ENCODE measurements around the gene U2AF1L4. TPM values are rescaled to one million over a fixed set of nuclear protein-coding genes. Genes with fewer than 3 reads are reported as not detected.

Gene U2AF1L4
- total and polyA plus RNA-seq, 2 of the 4 experiments (the other 2 are of a cell fraction), result 6.1 to 15.0 TPM

DNA sequence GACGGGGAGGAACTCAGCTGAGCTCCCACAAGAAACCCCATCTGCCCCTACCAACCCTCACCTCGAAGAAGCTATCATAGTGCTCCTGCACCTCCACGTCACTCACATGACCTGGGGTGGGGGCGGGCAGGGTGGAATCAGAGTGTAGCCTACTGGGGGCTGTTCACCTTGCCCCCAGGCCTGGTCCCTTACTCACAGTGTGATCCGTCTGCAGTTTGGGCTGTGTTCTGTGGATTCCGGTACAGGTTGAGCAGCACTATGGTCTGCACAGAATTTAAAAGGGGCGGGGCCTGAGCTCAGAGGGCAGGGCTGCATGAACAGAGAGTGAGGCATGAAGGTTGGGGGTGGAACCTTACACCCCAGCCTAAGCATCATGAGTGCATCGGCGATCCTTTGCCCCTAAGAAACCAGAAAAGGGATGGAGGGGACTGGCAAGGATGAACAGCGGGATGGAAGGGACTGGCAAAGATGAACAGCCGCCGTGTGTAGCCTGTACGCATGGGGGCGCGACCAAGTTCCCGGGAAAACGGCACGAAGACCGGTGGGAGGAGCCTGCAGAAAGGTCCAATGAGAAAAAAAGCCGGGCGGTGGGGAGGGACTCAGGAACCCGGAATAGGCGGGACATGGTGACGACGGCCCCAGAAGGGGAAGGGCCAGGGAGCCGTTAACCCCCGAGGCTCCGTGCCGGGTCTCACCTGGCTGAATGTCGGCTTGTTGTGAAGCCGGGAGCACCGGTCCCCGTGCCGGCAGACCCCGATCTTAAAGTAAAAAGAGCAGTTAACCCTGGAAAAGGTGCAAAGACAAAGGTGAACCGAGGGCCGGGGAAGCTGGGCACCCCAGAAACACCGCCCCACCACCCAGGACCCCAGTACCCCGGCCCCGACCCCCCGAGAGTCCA is 539 bp downstream of the U2AF1L4 start:
- ChIA-PET CTCF (interaction anchor here (1.0 to 1.4 kb wide), 2 partner anchors 75 to 186 kb away, joined by 3 to 4 read pairs; no protein-coding TSS in a partner anchor), POLR2A (ENCODE audit: unreplicated experiment) (no interaction called here)
- DNase-seq (peak; percentile 94), ATAC-seq (ENCODE audit: low read depth) (peak; percentile 70)
- no peak overlapping the region; the same call in 1 of the 2 replicates for H3K18ac ChIP-seq (ENCODE audit: low read depth, low read length)
- WGBS, 2 experiments (ENCODE audit: extremely low coverage in 2 of 2, insufficient read length in 1 of 2), result 0% methylated on average over 14 of the region's 41 CpGs; no CpG with 5 or more reads in 1 of the 2 experiments
- H3K9me1 ChIP-seq (ENCODE audit: insufficient read depth, low read length), result peaks cover 7% of the 10 kb centered on the region; the same call in 1 of the 2 replicates
- H3K4me3 ChIP-seq (ENCODE audit: insufficient read depth, low read depth, low read length), result peak overlapping the region; percentile 50
- peak overlapping the region; percentile 80 for H3K4ac ChIP-seq (ENCODE audit: low read depth, low read length)
- H4K8ac ChIP-seq (ENCODE audit: low read depth in 2 of 2, low read length in 2 of 2), result peak overlapping the region in 1 of 2 experiments; percentile 85; a peak in 1 of 4 replicates
- peak overlapping the region; percentile 72 for H2BK5ac ChIP-seq (ENCODE audit: low read depth, low read length, poor library complexity, severe bottlenecking)
- H3K4me2 ChIP-seq (ENCODE audit: low read depth, low read length), result peak overlapping the region; percentile 78
- in situ Hi-C loops (cut with MboI; ENCODE audit: low sequenced_read_pairs), result no loop called here
- no peak overlapping the region for H2BK120ac ChIP-seq (ENCODE audit: low read depth, low read length)
- no peaks in the 10 kb centered on the region for H3K9me3 ChIP-seq (ENCODE audit: control insufficient read depth, insufficient read depth, low read length)
- no peaks in the 10 kb centered on the region for H3K27me3 ChIP-seq (ENCODE audit: control insufficient read depth, insufficient read depth, low read length)
- H2BK20ac ChIP-seq (ENCODE audit: low read depth, low read length), result no peak overlapping the region
- H2AK5ac ChIP-seq (ENCODE audit: low read depth, low read length), result peak overlapping the region; percentile 77
- peak overlapping the region; percentile 97 for H2AFZ ChIP-seq (replicated peaks; ENCODE audit: low read length, poor library complexity)
- dilution Hi-C loops (cut with HindIII; ENCODE audit: low sequenced_read_pairs, unreplicated experiment), result no loop called here
- no peak overlapping the region for H4K5ac ChIP-seq (ENCODE audit: low read depth, low read length)
- peak overlapping the region; percentile 89 for H4K91ac ChIP-seq (ENCODE audit: insufficient read depth, low read depth, low read length)
- intact Hi-C loops (cut with micrococcal nuclease), result loop anchor here (2.0 kb wide), 2 partner anchors 28 to 76 kb away; no protein-coding TSS in a partner anchor
- TF ChIP-seq MAZ (IDR thresholded peaks at IDR 0.05; ENCODE audit: borderline replicate concordance, low read depth, low read length), result peak; percentile 65; the same call in 1 of the 2 replicates
- peak; percentile 52 for TF ChIP-seq SMC3 (IDR thresholded peaks at IDR 0.05; ENCODE audit: low read depth, low read length)
- no peak for TF ChIP-seq FOS (IDR thresholded peaks at IDR 0.05; ENCODE audit: low read depth, low read length)
- TF ChIP-seq, protein P1, sequence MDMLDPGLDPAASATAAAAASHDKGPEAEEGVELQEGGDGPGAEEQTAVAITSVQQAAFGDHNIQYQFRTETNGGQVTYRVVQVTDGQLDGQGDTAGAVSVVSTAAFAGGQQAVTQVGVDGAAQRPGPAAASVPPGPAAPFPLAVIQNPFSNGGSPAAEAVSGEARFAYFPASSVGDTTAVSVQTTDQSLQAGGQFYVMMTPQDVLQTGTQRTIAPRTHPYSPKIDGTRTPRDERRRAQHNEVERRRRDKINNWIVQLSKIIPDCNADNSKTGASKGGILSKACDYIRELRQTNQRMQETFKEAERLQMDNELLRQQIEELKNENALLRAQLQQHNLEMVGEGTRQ (IDR thresholded peaks at IDR 0.05; ENCODE audit: low read depth, low read length), result 0 out of 2 replicates have a peak, but pooled peaks have one; percentile 3
- TF ChIP-seq MXI1 (IDR thresholded peaks at IDR 0.05; ENCODE audit: borderline replicate concordance, low read depth, low read length), result peak; percentile 92; the same call in 1 of the 2 replicates
- 0 out of 2 replicates have a peak, but pooled peaks have one; percentile 80 for TF ChIP-seq CHD1 (IDR thresholded peaks at IDR 0.05; ENCODE audit: low read depth, low read length)
- peak; percentile 44 for TF ChIP-seq RAD21 (IDR thresholded peaks at IDR 0.05; ENCODE audit: low read length)
- TF ChIP-seq POLR2A (IDR thresholded peaks at IDR 0.05; ENCODE audit: low read depth, low read length), result peak; percentile 95
- TF ChIP-seq, protein P2, sequence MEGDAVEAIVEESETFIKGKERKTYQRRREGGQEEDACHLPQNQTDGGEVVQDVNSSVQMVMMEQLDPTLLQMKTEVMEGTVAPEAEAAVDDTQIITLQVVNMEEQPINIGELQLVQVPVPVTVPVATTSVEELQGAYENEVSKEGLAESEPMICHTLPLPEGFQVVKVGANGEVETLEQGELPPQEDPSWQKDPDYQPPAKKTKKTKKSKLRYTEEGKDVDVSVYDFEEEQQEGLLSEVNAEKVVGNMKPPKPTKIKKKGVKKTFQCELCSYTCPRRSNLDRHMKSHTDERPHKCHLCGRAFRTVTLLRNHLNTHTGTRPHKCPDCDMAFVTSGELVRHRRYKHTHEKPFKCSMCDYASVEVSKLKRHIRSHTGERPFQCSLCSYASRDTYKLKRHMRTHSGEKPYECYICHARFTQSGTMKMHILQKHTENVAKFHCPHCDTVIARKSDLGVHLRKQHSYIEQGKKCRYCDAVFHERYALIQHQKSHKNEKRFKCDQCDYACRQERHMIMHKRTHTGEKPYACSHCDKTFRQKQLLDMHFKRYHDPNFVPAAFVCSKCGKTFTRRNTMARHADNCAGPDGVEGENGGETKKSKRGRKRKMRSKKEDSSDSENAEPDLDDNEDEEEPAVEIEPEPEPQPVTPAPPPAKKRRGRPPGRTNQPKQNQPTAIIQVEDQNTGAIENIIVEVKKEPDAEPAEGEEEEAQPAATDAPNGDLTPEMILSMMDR (conservative IDR thresholded peaks at IDR 0.05; ENCODE audit: low read depth, low read length), result peak; percentile 59
- TF ChIP-seq RCOR1 (IDR thresholded peaks at IDR 0.05; ENCODE audit: insufficient replicate concordance, low read length), result no peak
- no peak for TF ChIP-seq CEBPB (IDR thresholded peaks at IDR 0.05; ENCODE audit: low read depth, low read length)
- TF ChIP-seq MAFK (IDR thresholded peaks at IDR 0.05; ENCODE audit: low read depth, low read length), result no peak
- peak overlapping the region; percentile 64 for H3K27ac ChIP-seq (ENCODE audit: insufficient read depth, low read length)
- no peak overlapping the region; the same call in 2 of the 3 replicates for H2BK15ac ChIP-seq (ENCODE audit: low read depth, low read length)
- H2AK9ac ChIP-seq (replicated peaks; ENCODE audit: low read depth, low read length, poor library complexity), result peak overlapping the region; percentile 93
- H3K56ac ChIP-seq (ENCODE audit: extremely low read depth, insufficient read depth, low read length), result no peak overlapping the region
- H3K4me1 ChIP-seq (ENCODE audit: control insufficient read depth, insufficient read depth, low read length), result peaks cover 6% of the 10 kb centered on the region; the same call in 1 of the 2 replicates
- peak overlapping the region; percentile 82 for H3K14ac ChIP-seq (replicated peaks; ENCODE audit: low read depth, low read length)
- H3K23ac ChIP-seq (ENCODE audit: low read depth, low read length), result no peak overlapping the region
- H4K20me1 ChIP-seq (ENCODE audit: insufficient read depth, low read length), result no peaks in the 10 kb centered on the region
- peak overlapping the region; percentile 44 for H3K9ac ChIP-seq (ENCODE audit: low read depth, low read length)
- TSS peak; percentile 63 for BruUV-seq (replicated peaks)
- H3K36me3 ChIP-seq (ENCODE audit: control insufficient read depth, insufficient read depth, low read length), result no peaks in the 10 kb centered on the region
- peaks cover under 1 to 43% of the 10 kb centered on the region in 2 experiments; a peak in 2 of 4 replicates for H3K79me1 ChIP-seq (ENCODE audit: low read depth in 1 of 2, low read length in 2 of 2)
